ENCODE measurements around the gene PLCH1. TPM values are rescaled to one million over a fixed set of nuclear protein-coding genes. Genes with fewer than 3 reads are reported as not detected.

The PLCH1 gene
- 7.4 TPM for polyA plus RNA-seq
- long read RNA-seq, donor 1, result 0 reads
- long read RNA-seq, donor 2, result 0 reads
- long read RNA-seq, donor 3, result 0 reads
- long read RNA-seq, donor 4, result 0 reads
- long read RNA-seq, donor 5, full-length matches to known transcripts, result 1 of 1 reads
- long read RNA-seq, donor 5, partial matches to known transcripts, result 0 of 1 reads
- long read RNA-seq, donor 5, other reads (novel, unspliced or antisense), result 0 of 1 reads
- long read RNA-seq, donor 6, result 0 reads
- long read RNA-seq, donor 7, result 0 reads
- long read RNA-seq, donor 8, result 0 reads
- long read RNA-seq, donor 9, result 0 reads
- long read RNA-seq, donor 10, partial matches to known transcripts, result 5 of 5 reads
- long read RNA-seq, donor 10, other reads (novel, unspliced or antisense), result 0 of 5 reads
- long read RNA-seq, donor 11, result 0 reads

GRCh38 chr3:155744626-155745324, at the start of gene PLCH1:
TSS of gene PLCH1 (minus strand) at chr3:155745071. CDS start at chr3:155704224, 40,847 bp downstream.
- H3K27ac ChIP-seq (ENCODE audit: low read length), result peak within 1 kb of the TSS; percentile 55
- no peaks in the 10 kb centered on the region for H3K9me3 ChIP-seq (ENCODE audit: control insufficient read depth, low read depth, low read length)
- peak; percentile 57 to 81 for DNase-seq
- peaks cover 9% of the 10 kb centered on the region for H3K4me1 ChIP-seq (ENCODE audit: control insufficient read depth, insufficient read depth, low read length)
- H3K27me3 ChIP-seq (ENCODE audit: control insufficient read depth, insufficient read depth, low read length), result peaks cover 16% of the 10 kb centered on the region
- H3K4me3 ChIP-seq (ENCODE audit: low read length), result peak within 1 kb of the TSS; percentile 83
- no peaks in the 10 kb centered on the region for H3K36me3 ChIP-seq (ENCODE audit: control insufficient read depth, insufficient read depth, low read length)
- WGBS (ENCODE audit: insufficient coverage, low lambda C conversion rate), result no CpG with 5 or more reads among the region's 33 CpGs

GRCh38 chr3:155792532-155792931, 47.7 kb upstream of the PLCH1 start:
- Histone ChIP-seq H3K9me3 (ENCODE audit: control insufficient read depth, low read depth, low read length) (peaks cover 3% of the 10 kb centered on the region), H3K4me3 (ENCODE audit: low read length) (no peak overlapping the region), H3K4me1 (ENCODE audit: control insufficient read depth, insufficient read depth, low read length) (no peaks in the 10 kb centered on the region), H3K36me3 (ENCODE audit: control insufficient read depth, insufficient read depth, low read length) (peaks cover 17% of the 10 kb centered on the region), H3K27me3 (ENCODE audit: control insufficient read depth, insufficient read depth, low read length) (no peaks in the 10 kb centered on the region), H3K27ac (ENCODE audit: low read length) (no peak overlapping the region)
- DNase-seq, result no peak
- WGBS (ENCODE audit: insufficient coverage, low lambda C conversion rate), result 100% methylated on average over 1 of the region's 1 CpG

GRCh38 chr3:155791190-155791589, 46.3 kb upstream of the PLCH1 start:
- Histone ChIP-seq H3K27ac (ENCODE audit: low read length) (no peak overlapping the region), H3K4me1 (ENCODE audit: control insufficient read depth, insufficient read depth, low read length) (no peaks in the 10 kb centered on the region), H3K9me3 (ENCODE audit: control insufficient read depth, low read depth, low read length) (peaks cover 3% of the 10 kb centered on the region), H3K4me3 (ENCODE audit: low read length) (no peak overlapping the region), H3K36me3 (ENCODE audit: control insufficient read depth, insufficient read depth, low read length) (peaks cover 17% of the 10 kb centered on the region), H3K27me3 (ENCODE audit: control insufficient read depth, insufficient read depth, low read length) (no peaks in the 10 kb centered on the region)
- WGBS (ENCODE audit: insufficient coverage, low lambda C conversion rate), result no CpG with 5 or more reads among the region's 2 CpGs
- DNase-seq, result no peak

- H3K27me3 ChIP-seq (ENCODE audit: control insufficient read depth, insufficient read depth, low read length), result no peaks in the 10 kb centered on the region
- no peaks in the 10 kb centered on the region for H3K4me1 ChIP-seq (ENCODE audit: control insufficient read depth, insufficient read depth, low read length)
- 80% methylated on average over 1 of the region's 4 CpGs for WGBS (ENCODE audit: insufficient coverage, low lambda C conversion rate)
- no peak overlapping the region for H3K4me3 ChIP-seq (ENCODE audit: low read length)
- DNase-seq, result no peak
- peaks cover 17% of the 10 kb centered on the region for H3K36me3 ChIP-seq (ENCODE audit: control insufficient read depth, insufficient read depth, low read length)
- no peak overlapping the region for H3K27ac ChIP-seq (ENCODE audit: low read length)
- peaks cover 3% of the 10 kb centered on the region for H3K9me3 ChIP-seq (ENCODE audit: control insufficient read depth, low read depth, low read length)
These were observed 45.5 kb upstream of the PLCH1 start for GRCh38 chr3:155790272-155790925.

- H3K27me3 ChIP-seq (ENCODE audit: control insufficient read depth, insufficient read depth, low read length), result no peaks in the 10 kb centered on the region
- DNase-seq, result no peak
These were observed 40.9 kb upstream of the PLCH1 start for GRCh38 chr3:155785662-155786295.

GRCh38 chr3:155782390-155782953, 37.6 kb upstream of the PLCH1 start:
- Histone ChIP-seq H3K4me1 (ENCODE audit: control insufficient read depth, insufficient read depth, low read length) (no peaks in the 10 kb centered on the region), H3K9me3 (ENCODE audit: control insufficient read depth, low read depth, low read length) (peaks cover 10% of the 10 kb centered on the region), H3K27me3 (ENCODE audit: control insufficient read depth, insufficient read depth, low read length) (no peaks in the 10 kb centered on the region), H3K27ac (ENCODE audit: low read length) (no peak overlapping the region), H3K36me3 (ENCODE audit: control insufficient read depth, insufficient read depth, low read length) (no peaks in the 10 kb centered on the region), H3K4me3 (ENCODE audit: low read length) (no peak overlapping the region)
- WGBS (ENCODE audit: insufficient coverage, low lambda C conversion rate), result no CpG with 5 or more reads among the region's 1 CpG
- no peak for DNase-seq

More at GRCh38 chr3:155785662-155786295, 40.9 kb upstream of the PLCH1 start:
- Histone ChIP-seq H3K36me3 (ENCODE audit: control insufficient read depth, insufficient read depth, low read length) (peaks cover 3% of the 10 kb centered on the region), H3K9me3 (ENCODE audit: control insufficient read depth, low read depth, low read length) (peaks cover 10% of the 10 kb centered on the region), H3K27ac (ENCODE audit: low read length) (no peak overlapping the region), H3K4me3 (ENCODE audit: low read length) (no peak overlapping the region), H3K4me1 (ENCODE audit: control insufficient read depth, insufficient read depth, low read length) (no peaks in the 10 kb centered on the region)

GRCh38 chr3:155780291-155780690, 35.4 kb upstream of the PLCH1 start:
- Histone ChIP-seq H3K4me1 (ENCODE audit: control insufficient read depth, insufficient read depth, low read length) (no peaks in the 10 kb centered on the region), H3K36me3 (ENCODE audit: control insufficient read depth, insufficient read depth, low read length) (no peaks in the 10 kb centered on the region), H3K9me3 (ENCODE audit: control insufficient read depth, low read depth, low read length) (peaks cover 10% of the 10 kb centered on the region), H3K4me3 (ENCODE audit: low read length) (no peak overlapping the region), H3K27me3 (ENCODE audit: control insufficient read depth, insufficient read depth, low read length) (no peaks in the 10 kb centered on the region), H3K27ac (ENCODE audit: low read length) (no peak overlapping the region)
- no peak for DNase-seq

GRCh38 chr3:155778462-155778861, 33.6 kb upstream of the PLCH1 start:
- Histone ChIP-seq H3K27me3 (ENCODE audit: control insufficient read depth, insufficient read depth, low read length) (no peaks in the 10 kb centered on the region), H3K27ac (ENCODE audit: low read length) (no peak overlapping the region), H3K36me3 (ENCODE audit: control insufficient read depth, insufficient read depth, low read length) (peaks cover 5% of the 10 kb centered on the region), H3K4me3 (ENCODE audit: low read length) (no peak overlapping the region), H3K9me3 (ENCODE audit: control insufficient read depth, low read depth, low read length) (peaks cover 10% of the 10 kb centered on the region), H3K4me1 (ENCODE audit: control insufficient read depth, insufficient read depth, low read length) (no peaks in the 10 kb centered on the region)
- DNase-seq, result no peak

GRCh38 chr3:155772801-155773200, 27.9 kb upstream of the PLCH1 start:
- WGBS (ENCODE audit: insufficient coverage, low lambda C conversion rate), result no CpG with 5 or more reads among the region's 1 CpG

GRCh38 chr3:155771126-155771525, 26.3 kb upstream of the PLCH1 start:
- H3K9me3 ChIP-seq (ENCODE audit: control insufficient read depth, low read depth, low read length), result peaks cover 7% of the 10 kb centered on the region
- no peak for DNase-seq
- 100% methylated on average over 2 of the region's 6 CpGs for WGBS (ENCODE audit: insufficient coverage, low lambda C conversion rate)
- H3K4me1 ChIP-seq (ENCODE audit: control insufficient read depth, insufficient read depth, low read length), result no peaks in the 10 kb centered on the region
- no peak overlapping the region for H3K4me3 ChIP-seq (ENCODE audit: low read length)
- H3K36me3 ChIP-seq (ENCODE audit: control insufficient read depth, insufficient read depth, low read length), result peaks cover 25% of the 10 kb centered on the region
- H3K27ac ChIP-seq (ENCODE audit: low read length), result no peak overlapping the region
- H3K27me3 ChIP-seq (ENCODE audit: control insufficient read depth, insufficient read depth, low read length), result no peaks in the 10 kb centered on the region

More at GRCh38 chr3:155772801-155773200, 27.9 kb upstream of the PLCH1 start:
- Histone ChIP-seq H3K9me3 (ENCODE audit: control insufficient read depth, low read depth, low read length) (peaks cover 7% of the 10 kb centered on the region), H3K4me1 (ENCODE audit: control insufficient read depth, insufficient read depth, low read length) (no peaks in the 10 kb centered on the region), H3K27ac (ENCODE audit: low read length) (no peak overlapping the region), H3K4me3 (ENCODE audit: low read length) (no peak overlapping the region), H3K36me3 (ENCODE audit: control insufficient read depth, insufficient read depth, low read length) (peaks cover 23% of the 10 kb centered on the region), H3K27me3 (ENCODE audit: control insufficient read depth, insufficient read depth, low read length) (no peaks in the 10 kb centered on the region)
- DNase-seq, result no peak

All from large intestine (tissue), 12 donors.